ENCODE results near the gene TRIM10.
"Not testable (repeated sequence)": the region's sequence is repeated elsewhere in the genome, so short reads cannot be mapped to it uniquely, and the experiment has no call there.

Gene TRIM10

DNA sequence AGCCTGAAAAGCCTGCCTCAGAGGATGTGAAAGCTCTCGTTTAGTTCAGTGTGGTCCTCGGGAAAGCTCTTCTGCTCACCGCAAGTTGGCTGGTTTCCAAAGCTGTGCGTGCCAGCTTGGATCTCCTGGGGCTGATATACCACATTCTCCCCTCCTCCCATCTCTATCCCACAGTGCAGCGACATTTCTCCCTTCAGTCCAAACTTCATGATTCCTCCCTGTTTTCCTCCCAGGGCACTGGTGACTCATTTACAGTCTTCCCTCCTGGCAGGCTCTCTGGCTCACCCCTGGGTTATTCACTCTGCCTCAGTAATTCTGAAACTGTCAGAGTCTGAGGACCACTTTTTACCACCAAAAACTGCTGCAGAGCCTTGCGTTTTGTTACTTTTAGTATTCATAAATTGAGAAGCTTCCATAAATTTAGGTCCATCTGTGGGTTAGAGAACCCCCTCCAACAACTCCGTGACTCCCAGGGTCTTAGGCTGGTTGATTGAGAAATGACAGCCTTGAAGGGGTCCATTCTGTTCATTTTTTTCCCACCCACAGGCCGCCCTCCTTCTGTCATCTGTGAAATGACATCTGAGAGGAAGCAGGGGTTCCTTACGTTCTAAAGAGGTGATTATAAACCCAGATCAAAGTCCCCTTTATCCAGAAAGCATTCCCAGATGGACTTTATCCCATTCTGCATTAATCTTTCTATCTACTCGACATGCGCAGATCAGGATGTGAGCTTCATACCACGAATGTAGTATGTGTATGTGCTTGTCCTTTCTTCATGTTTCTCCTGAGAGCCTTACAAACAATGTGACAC is 6.1 kb downstream of the TRIM10 start:
- FAIRE-seq (peak; percentile 78), DNase-seq (ENCODE audit: insufficient read length, low spot score) (peak; percentile 87)

DNA sequence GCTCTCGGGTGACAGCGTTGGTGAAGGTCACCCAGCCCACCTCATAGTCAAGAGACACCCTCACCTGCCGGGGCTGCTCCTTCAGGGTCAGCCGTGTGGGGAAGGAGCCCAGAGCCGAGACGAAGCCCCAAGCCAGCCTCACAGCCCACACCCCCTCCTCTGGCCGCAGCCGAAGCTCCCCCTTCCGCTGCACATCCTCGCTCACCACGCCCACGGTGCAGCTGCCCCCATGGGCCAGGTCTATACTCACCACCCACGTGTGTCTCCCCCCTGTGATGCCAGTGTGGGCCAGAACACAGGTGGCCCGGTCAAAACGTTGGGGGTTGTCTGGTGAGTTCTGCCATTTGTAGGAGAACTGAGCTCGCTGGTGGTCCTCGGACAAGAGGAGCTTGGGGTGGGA is 7.0 kb downstream of the TRIM10 start:
- FAIRE-seq (no peak), DNase-seq (ENCODE audit: insufficient read length, low spot score) (no peak)

DNA sequence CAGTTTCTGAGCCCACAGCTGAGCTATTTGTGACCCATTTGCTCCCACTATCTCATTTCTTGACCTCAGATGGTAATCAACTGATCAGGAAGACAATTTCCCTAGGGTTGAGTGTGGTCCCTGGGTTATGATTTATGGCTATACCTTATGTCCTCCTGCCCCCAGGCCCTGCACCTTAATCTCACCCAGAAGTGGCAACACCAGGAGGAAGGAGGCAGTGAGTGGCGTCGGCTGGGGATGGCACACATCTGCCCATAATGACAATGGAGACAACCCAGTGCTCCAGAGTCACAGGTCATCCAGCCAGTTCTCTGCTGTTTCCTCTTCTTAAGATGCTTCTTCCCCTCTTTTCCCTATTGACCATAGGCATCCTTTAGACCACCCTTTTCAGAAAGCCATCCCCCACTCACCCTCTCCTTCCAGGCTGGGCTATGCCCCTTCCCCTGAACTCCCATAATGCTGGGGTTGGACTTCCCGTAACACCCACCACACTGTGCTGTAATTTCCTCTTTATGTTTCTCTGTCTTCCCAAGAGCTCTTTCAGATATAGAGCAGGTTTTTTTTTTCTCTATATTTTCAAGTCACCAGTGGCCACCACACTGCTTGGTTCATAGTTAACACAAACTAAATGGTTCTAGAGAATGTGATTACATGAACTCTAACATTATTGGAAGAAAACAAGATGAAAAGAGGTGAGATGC is 8.0 kb downstream of the TRIM10 start:
- no peak for DNase-seq (ENCODE audit: insufficient read length, low spot score)
- no peak for FAIRE-seq

DNA sequence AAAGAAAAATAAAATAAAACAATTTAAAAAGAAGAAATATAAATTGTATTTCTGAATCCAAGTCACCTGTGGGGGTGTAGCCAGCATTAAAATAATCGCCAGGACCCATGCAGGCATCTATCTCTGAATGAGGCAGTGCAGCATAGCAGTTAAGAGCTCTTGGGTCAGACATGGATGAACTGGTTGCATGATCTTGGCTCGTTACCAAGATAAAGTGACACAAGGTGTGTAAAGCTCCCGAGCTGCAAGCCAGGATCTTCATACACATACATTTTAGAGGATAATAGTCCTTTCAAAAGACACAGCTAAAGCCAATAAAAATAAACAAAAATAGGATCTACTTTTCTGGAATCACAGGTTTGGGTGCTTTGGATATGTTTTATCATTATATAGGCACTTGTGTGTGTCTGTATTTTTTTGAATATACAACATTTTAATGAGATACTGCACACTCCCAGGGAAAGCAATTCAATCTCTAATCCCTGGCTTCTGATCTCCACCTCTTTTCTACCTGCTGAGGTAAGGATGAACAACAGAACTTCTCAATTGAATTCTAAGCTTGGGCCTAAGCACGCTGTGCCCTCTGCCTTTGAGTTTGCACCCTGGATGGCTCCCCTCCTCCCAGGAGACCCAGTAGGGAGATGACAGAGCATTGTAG is 8.9 kb downstream of the TRIM10 start:
- FAIRE-seq (no peak), DNase-seq (ENCODE audit: insufficient read length, low spot score) (no peak)

DNA sequence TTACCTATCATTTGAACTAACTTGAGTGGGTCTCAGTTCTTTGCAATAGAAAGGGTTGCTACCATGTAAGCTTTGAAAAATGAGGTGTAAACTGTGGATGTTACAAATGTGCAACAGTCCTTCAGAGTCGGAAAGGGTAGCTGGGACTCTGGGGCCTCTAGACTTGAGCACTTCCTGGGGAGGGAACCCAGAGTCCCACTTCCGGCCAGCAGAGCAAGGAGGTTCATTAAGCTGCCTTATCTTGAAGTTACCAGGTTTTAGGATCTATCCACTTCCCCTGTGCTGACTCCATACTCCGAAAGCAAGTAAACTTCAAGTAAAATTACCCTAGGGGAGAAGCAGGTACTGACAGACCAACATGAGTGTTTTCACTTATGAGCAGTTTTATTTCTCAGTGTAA is 9.4 kb downstream of the TRIM10 start:
- no peak for DNase-seq (ENCODE audit: insufficient read length, low spot score)
- FAIRE-seq: no peak

DNA sequence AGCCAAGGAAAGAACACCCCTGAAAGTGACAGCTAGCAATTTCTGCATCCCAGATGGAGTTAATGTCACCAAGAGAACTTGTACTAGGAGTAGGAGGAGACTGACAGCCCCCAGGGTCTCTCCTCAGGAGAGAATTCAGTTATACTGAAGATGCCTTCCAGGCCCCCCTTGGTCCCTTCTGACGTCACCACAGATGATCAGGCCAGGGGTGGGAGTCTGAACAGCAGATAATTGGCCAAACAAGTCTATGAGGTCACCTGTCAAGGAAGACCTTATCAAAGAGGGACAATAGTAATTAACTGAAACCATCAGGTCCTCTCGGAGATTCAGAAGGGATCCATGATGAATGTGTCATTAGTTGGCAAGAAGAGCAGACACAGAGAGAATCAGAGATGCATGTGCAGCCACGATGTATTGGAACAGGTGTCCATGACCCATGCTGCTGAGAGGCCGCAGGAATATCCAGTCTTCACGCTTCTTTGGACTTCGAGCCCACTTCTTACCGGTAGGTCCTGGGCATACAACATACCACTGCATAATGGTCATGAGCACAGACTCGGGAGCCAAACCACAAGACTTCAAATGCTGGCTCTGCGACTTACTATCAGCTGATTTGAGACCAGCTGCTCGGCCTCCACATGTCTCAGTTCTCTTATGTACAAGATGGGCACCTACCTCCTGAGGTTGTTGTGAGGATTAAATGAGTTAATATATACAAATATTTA is 10.2 kb downstream of the TRIM10 start:
- no peak for FAIRE-seq

DNA sequence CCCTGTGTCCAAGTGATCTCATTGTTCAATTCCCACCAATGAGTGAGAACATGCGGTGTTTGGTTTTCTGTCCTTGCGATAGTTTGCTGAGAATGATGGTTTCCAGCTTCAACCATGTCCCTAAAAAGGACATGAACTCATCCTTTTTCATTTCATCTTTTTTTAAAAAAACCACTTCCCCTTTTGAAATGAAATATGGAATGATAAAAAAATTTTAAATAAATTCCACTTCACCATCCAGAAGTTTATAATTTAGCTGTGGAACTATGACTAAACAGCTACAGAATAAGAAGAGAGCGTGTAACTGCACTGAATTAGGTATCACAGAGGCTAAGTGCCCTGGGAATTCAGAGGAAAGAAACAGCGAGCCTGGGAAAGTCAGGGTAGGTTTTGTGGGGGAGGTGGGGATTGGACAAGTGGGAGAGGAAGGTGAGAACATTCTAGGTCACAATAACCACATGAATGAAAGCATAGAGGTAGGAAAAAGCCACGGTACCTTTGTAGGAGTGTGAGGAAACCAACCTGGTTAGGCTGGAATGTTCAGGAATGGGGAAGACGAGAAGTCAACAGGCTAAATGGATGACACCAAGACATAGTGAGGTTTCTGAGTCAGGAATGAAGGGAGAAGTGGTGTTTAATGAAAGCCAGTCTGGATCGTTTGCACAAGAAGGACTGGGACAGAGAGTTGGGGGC is 11.0 kb downstream of the TRIM10 start:
- FAIRE-seq (no peak), DNase-seq (ENCODE audit: insufficient read length, low spot score) (no peak)

More for the DNA sequence above, 10.2 kb downstream of the TRIM10 start:
- no peak for DNase-seq (ENCODE audit: insufficient read length, low spot score)

DNA sequence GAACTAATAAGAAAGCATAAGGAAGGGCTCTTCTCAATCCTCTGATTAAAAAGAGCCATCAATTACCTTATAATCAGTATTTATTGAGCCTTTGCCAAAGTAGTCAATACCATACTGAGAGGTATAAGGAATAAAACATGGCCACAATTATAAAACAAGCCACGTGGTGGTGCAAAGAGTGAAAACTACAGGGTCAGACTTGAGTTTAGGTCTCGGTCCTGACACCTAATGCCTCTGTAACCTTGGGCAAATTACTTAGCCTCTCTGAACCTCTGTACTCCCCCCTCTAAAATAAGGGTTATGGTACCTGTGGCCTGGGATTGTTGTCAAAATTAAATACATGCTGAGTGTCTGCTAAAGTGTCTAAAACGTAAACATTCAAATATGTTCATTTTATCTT is 11.8 kb downstream of the TRIM10 start:
- FAIRE-seq (no peak), DNase-seq (ENCODE audit: insufficient read length, low spot score) (no peak)

DNA sequence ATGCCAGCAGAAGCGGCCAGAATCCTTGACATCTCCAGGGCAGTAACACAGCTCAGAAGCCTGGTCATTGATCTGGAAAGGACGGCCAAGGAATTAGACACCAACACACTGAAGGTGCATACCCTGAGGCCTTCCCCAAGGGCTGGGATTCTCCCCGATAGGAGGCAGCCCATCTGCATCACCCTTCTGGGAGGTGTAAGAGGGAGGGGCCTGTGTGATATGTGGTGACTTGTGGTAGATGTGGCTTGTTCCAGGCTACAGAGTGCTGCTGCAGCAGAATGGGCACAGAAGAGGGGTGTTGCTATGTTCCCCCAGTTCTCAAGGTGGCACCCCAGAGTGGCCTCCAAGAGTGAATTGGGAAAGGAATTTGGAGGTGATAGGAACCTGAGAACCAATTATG is 13.9 kb downstream of the TRIM10 start:
- FAIRE-seq: no peak
- DNase-seq (ENCODE audit: insufficient read length, low spot score): no peak

DNA sequence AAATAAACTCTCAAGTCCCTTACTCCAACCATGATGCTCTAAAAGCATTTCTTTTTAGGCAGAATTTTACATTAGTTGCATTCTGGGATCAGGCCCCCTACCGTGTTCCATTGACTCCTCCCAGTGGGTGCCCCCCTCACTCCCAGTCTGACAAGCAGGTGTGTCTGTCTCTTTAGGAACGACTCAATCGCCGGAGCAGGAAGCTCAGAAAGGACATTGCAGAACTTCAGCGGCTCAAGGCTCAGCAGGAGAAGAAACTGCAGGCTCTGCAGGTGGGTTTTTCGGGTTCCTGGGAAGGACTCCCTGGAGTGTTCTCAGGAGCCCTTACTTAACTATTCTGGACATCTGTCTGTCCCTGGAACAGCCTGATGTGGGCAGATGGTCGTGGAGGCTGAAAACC is 15.2 kb downstream of the TRIM10 start:
- DNase-seq (ENCODE audit: insufficient read length, low spot score) (no peak), FAIRE-seq (no peak)

DNA sequence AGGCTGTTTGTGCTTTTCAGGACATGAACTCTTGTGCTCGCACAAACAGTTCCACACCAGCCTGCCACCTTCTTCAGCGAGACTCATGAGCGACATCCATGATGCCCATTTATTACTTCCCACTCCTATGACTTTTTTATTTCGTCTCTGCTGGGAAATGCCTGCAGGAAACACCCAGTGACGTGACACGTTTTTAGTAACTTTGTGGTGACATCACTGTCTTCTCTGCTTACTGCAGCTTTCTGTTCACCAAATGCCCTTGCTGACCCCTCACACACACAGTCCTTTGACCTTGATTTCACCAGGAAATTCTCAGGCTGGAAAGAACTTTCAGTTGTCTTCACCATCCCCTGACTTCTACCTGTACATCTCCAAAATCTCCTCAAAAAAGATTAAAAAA is 16.2 kb downstream of the TRIM10 start:
- FAIRE-seq: no peak

DNA sequence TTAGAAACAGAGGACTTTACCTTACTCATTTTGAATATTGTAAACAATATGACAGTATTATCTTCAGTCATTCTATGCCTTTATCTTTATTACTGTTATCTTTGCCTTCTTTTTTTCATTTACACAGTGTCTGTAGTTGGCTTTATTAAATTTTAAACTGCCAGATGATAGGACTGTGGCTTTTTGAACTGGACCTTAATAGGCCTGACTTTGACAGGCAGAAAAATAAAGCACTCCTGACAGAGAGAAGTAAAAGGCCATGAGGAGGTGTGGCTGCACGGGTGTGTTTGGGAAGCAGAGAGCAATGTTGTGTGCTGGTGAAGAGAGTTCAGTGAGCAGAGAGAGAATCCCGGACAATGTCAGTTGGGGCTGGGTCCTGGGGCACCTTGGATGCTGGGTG is 17.2 kb downstream of the TRIM10 start:
- FAIRE-seq (no peak), DNase-seq (ENCODE audit: insufficient read length, low spot score) (no peak)

More for the DNA sequence above, 16.2 kb downstream of the TRIM10 start:
- DNase-seq (ENCODE audit: insufficient read length, low spot score): no peak

DNA sequence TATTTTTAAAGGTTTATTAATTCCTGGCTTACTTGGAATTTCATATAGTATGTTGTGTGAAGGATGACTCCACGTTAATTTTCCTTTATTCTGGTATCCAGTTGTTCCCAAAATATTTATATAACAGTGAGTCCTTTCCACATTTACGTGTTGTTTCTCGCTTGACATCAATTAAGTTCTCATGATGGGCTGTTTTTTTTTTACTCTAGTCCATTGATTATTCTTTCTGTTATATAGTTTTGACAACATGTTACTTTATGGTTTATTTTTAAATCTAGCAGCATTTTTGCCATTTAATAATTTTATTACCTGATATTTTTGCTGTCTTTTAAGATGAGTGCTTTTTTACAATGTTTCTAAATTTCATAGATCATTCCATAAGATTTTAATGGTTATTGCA is 18.3 kb downstream of the TRIM10 start:
- FAIRE-seq (no peak), DNase-seq (ENCODE audit: insufficient read length, low spot score) (no peak)

DNA sequence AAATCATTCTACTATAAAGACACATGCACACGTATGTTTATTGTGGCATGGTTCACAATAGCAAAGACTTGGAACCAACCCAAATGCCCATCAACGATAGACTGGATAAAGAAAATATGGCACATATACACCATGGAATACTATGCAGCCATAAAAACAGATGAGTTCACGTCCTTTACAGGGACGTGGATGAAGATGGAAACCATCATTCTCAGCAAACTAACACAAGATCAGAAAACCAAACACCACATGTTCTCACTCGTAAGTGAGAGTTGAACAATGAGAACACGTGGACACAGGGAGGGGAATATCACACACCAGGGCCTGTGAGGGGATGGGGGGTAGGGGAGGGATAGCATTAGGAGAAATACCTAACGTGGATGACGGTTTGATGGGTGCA is 20.8 kb downstream of the TRIM10 start:
- not testable (repeated sequence) for DNase-seq (ENCODE audit: insufficient read length, low spot score); FAIRE-seq

DNA sequence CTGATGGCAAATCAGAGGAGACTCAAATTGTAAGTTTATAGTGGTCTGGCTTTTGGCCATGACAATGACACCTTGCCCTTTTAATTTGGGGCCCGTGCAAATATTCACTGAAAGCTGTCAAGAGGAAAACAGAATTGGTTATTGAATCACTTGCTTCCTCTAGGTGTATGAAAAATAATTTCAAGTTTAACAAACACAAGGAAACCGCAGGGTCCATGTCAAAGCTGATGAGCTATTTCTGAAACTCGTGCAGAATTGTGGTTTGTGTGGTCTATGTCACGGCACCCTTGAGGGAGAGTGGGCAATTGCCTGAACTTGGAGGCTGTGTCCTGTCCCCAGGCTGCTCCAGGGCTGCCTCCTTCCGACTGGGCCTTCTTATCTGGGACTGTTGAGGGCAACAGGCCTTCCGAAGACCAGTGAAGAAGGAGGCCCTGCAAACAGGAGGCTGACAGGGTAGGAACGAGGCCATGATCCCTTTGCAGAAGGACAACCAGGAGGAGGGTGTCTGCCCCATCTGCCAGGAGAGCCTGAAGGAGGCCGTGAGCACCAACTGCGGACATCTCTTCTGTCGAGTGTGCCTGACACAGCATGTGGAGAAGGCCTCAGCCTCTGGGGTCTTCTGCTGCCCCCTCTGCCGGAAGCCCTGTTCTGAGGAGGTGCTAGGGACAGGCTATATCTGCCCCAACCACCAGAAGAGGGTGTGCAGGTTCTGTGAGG is 24.3 kb downstream of the TRIM10 start:
- FAIRE-seq (no peak), DNase-seq (ENCODE audit: insufficient read length, low spot score) (no peak)

DNA sequence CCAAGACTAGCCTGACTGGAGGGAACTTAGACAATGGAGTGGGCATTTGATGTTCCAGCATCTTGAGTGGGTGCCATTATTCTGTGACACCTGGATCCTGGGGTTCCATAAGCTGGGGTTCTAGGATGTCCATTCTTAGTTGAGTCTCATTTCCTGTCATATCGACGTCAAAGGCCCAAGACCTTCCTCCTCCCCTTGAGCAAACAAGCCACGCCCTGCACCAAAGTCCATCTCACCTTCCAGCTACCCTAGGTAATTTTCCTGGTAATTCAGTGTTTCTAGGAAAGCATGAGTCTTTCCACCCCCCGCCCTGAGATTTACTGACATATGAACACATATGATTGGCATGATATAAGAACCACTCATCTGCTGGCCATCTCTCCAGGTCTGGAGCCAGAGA is 25.3 kb downstream of the TRIM10 start, which contains the start of gene TRIM40:
TSS of gene TRIM40 (plus strand) at position 384 of the 400 bp plus-strand sequence. CDS start 897 bp downstream, outside the sequence.
- FAIRE-seq (no peak), DNase-seq (ENCODE audit: insufficient read length, low spot score) (no peak)

DNA sequence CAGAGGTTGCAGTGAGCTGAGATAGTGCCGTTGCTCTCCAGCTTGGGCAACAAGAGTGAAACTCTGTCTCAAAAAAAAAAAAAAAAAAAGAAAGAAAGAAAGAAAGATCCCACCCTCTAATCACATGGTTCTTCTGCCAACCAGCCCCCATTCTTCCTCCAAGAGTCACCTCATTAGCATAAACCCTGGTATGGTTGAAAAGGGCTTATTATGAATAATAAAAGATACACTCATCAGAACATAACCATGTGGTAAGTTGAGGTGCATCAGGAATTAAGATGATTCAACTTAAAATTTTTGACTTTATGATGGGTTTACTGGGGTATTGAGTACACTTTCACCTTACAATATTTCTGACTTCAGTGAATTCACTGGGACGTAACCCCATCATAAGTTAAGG is 25.9 kb downstream of the TRIM10 start:
- FAIRE-seq (no peak), DNase-seq (ENCODE audit: insufficient read length, low spot score) (no peak)

DNA sequence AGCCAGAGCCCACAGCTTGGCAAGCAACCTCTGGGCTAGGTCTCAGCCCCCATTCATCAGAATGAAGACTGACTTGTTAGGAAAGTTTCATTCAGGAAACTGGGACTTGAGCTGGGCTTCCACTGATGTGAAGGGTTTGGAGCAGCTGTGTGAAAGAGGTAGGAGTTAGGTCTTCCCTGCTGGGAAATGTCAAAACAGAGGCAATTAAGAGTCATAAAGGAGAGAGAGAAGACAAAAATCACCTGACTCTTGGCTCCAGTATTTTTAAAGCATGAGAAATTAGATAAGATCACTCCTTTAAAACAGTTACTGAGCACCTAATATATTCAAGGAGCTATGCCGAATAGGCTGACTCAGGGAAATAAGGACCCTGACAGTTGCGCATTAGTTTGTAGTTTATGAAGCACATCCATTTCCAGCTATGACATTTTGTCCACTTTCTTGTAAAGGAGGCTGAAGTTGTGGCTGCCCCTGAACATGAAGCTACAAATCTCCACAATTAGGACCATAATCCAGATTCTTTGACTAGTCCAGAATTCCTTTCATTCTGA is 29.0 kb downstream of the TRIM10 start:
- no peak for FAIRE-seq
- no peak for DNase-seq (ENCODE audit: insufficient read length, low spot score)

All from HTR-8/SVneo (cell line).